ACHN (cell line): Measurements from ENCODE around the gene ZNF155.
"Not testable (repeated sequence)": the region's sequence is repeated elsewhere in the genome, so short reads cannot be mapped to it uniquely, and the experiment has no call there.

Experiments used
- DNase-seq: peaks from one replicate; pipeline ENCODE4 v3.0.0-alpha.2; 2015
- in situ Hi-C: cut with HindIII; loops from 2 replicates; pipeline ENCODE4 v1.10.0; 2017; ENCODE audit warnings: low sequenced_read_pairs, low pct_ligation_motif_present, low pct_unique_long_range_greater_than_20kb

ZNF155 gene

GRCh38 chr19:43983912-43984686, at the start of gene ZNF155:
Gene ZNF155 (plus strand): TSS chr19:43984188. CDS start chr19:43988544, 4,356 bp downstream.
- DNase-seq, result peak; percentile 93
- in situ Hi-C loops, result no loop called here

DNA sequence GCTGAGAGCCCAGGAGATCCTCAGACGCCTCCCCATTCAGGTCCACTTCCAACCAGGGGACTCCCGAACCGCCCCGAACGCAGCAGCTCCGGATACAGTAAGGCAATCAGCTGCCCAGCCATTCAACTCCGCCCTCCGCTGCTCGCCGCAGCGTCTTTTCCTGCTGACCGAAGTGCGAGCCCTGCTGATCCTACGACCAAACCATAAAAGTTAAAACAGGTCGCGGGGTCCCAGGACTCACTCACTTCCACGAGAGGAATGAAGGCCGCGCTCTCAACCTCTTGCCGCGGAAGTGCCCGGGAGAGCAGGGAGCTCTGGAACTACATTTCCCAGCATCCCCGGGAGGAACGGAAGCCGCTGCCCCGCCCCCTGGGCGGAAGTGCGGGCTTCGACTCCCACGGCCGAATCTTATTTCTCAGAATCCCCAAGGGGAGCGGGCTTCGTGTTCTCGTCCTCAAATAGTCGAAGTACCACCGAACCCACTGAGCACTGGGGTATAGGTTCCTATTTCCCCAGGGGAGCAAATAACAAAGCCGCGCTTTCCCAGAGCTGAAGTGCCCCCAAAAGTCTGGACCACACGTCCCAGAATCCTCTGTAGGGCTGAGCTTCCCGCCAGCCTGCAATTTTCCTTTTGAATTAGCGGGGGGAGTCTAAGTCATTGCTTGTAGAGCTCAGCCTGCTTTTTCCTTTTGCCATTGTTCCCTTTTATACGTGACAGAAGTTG, 48.8 kb upstream of the ZNF155 start, which contains the start of gene ZNF45:
Gene ZNF45, minus strand, starts transcription at position 298 of the 724 bp plus-strand sequence. CDS start 13,097 bp downstream, outside the sequence.
- in situ Hi-C loops, result no loop called here
- DNase-seq, result peak; percentile 87

- in situ Hi-C loops, result no loop called here
- DNase-seq, result no peak
Measured at GRCh38 chr19:43936188-43936587, 47.8 kb upstream of the ZNF155 start.

DNA sequence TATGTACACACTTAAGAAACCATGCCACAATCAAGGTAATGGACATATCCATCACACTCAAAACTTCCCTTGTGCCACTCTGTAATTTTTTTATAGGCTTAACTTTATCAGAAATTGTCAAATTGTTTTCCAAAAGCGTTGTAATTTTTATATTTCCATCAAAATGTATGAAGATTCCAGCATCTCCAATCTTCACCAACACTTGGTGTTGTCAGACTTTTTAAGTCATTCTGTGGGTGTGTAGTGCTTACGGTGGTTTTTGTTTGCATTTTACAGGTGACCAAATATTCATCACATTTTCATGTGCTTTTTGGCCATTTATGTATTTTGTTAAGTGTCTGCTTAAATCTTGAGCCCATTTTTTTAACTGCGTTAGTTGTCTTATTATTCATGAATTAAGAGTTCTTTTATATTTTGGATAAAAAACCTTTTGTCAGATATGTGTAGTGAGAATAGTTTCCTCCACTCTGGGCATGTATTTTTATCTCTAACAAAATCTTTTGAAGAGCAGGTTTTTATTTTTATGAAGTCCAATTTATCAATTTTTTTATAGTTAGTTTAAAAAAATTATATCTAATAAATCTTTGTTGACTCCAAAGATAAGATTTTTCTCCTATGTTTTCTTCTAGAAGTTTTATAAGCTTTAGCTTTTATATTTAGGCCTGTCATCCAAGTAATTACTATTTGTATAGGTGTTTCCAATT, 44.3 kb upstream of the ZNF155 start:
- in situ Hi-C loops, result no loop called here
- DNase-seq, result no peak

DNA sequence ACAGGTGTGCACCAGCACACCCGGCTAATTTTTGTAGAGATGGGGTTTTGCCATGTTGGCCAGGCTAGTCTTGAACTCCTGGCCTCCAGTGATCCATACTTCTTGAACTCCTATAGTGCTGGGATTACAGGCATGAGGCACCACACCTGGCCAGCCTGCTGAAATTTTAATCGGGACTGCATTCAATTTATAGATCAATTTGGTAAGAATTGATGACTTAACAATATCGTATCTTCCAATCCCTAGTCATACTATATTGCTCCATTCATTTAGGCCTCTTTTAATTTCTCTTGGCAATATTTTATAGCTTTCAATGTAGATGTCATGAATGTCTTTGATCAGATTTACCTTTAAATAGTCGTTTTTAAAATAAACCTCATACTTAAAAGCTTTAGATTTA, 43.3 kb upstream of the ZNF155 start:
- in situ Hi-C loops, result no loop called here
- DNase-seq, result no peak

DNA sequence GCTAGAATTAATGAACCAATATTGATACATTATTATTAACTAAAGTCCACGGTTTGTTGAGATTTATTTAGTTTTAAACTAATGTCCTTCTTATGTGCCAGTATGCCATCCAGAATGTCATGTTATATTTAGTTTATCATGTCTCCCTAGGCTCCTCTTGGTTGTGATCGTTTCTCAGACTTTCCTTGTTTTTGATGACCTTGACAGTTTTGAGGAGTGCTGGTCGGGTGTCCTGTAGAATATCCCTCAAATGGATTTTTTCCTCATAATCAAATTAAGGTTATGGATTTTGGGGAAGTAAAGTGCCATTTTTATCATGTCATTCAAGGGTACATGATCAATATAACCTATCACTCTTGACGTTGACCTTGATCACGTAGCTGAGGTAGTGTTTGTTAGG, 42.8 kb upstream of the ZNF155 start:
- in situ Hi-C loops, result no loop called here
- no peak for DNase-seq

DNA sequence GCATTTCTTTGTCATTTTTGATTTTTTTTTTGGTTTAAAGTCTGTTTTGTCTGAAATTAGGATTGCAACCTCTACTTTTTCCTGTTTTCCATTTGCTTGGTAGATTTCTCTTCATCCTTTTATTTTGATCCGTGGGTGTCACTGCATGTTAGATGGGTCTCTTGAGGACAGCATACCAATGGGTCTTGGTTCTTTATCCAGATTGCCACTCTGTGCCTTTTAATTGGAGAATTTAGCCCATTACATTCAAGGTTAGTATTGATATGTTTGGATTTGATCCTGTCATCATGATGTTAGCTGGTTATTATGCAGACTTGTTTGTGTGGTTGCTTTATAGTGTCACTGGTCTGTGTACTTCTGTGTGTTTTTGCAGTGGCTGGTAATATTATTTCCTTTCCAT, 36.6 kb upstream of the ZNF155 start:
- in situ Hi-C loops, DNase-seq: not testable (repeated sequence)

DNA sequence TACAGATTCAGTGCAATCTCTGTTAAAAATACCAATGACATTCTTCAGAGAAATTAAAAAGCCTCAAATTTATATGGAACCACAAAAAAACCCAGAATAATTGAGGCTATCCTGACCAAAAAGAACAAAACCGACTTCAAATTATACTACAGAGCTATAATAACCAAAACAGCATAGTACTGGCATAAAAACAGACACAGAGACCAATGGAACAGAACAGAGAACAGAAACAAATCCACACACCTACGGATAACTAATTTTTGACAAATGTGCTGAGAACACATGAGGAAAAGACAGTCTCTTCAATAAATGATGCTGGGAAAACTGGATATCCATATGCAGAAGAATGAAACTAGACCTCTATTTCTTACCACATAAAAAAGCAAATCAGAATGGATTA, 34.2 kb upstream of the ZNF155 start:
- in situ Hi-C loops, DNase-seq: not testable (repeated sequence)

DNA sequence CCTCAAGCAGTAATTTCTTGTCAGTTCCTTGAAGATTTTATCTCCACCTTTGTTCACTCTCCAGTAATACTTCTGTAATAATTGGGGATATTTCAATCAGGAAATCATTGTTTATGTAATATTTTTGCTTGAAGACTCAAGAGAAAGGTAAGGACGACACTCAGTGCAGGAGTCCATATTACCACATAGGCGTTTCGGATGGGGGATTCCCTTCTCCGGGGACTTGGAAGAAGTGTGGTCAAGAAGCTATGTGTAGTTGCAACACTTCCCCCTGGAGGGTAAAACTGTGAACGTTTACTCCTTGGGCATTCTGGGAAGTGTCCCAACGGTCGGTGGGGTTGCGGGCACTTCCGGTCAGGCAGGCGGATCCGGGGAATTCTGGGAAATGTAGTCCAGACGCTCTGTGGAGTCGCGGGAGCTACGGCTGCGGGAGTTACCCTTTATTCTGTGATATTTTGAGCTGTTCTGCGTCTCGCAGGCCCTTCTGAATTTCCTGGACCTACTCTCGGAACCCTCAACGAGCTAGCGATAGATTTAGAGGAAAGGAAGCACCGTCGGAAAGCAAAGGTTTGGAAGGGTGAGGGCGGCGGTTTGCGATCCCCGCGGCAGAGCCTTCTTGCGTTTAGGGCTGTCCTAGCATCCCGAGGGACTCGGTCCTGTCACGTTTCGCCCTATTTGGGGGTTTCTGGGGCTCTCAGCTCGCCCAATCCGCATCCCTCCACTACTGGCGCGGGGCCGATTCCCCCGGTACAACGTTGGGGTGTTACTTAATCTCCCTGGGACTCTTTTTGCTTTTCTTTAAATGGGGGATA, 32.9 kb upstream of the ZNF155 start, which contains the start of gene ZNF221:
Gene ZNF221, plus strand, starts transcription at position 395 of the 812 bp plus-strand sequence. CDS start 11,499 bp downstream, outside the sequence.
- in situ Hi-C loops, result no loop called here
- peak; percentile 94 for DNase-seq

GRCh38 chr19:43956827-43957226, 27.2 kb upstream of the ZNF155 start:
- DNase-seq, result no peak
- in situ Hi-C loops, result no loop called here

DNA sequence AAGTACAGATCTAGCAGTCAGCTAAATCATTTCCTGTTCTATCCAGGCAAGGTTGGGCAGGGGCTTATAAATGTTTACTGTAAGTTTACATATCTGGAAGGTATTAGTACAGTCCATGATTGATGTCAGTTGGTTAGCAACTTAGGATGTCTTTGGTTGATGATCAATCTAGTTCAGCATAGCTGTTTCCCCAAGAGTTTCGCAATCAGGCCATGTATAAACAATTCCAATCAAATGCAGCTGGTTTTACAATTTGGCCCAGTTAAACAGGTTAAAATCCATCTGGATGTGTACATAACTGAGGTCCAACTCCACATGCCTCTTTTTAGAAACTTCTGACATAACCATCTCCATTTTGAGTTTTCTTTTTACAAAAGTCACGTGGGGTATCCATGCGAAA, 26.1 kb upstream of the ZNF155 start:
- DNase-seq, result no peak
- in situ Hi-C loops, result no loop called here

GRCh38 chr19:43960411-43960810, 23.6 kb upstream of the ZNF155 start:
- no peak for DNase-seq
- in situ Hi-C loops, result no loop called here

DNA sequence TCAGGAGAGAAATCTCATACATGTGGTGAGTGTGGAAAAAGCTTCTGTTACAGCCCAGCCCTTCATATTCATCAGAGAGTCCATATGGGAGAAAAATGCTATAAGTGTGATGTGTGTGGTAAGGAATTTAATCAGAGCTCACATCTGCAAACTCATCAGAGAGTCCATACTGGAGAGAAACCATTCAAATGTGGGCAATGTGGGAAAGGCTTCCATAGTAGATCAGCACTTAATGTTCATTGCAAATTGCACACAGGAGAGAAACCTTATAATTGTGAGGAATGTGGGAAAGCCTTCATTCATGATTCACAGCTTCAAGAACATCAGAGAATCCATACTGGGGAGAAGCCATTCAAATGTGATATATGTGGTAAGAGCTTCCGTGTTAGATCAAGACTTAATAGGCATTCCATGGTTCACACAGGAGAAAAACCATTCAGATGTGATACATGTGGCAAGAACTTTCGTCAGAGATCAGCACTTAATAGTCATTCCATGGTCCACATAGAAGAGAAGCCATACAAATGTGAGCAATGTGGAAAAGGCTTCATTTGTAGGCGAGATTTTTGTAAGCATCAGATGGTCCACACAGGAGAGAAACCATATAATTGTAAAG, 17.8 kb upstream of the ZNF155 start:
- in situ Hi-C loops, result no loop called here
- no peak for DNase-seq

DNA sequence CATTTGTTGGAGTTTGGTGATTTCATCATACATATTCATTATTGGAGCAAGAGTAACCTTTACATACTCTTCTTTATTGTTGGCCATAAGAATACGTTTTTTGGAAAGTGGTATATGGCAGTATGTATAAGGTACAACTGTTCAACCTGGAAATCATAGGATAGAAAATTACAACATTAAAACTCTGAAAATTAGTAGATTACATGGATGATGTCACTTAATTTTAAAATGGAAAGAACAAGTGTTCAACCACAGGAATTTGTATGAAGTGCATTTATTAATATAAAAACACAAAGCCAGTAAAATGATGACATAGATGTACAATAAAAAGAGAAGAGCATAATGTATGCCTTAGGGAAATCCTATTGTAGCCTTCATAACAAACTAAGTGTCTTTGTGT, 7.3 kb upstream of the ZNF155 start:
- no peak for DNase-seq
- in situ Hi-C loops, result no loop called here

DNA sequence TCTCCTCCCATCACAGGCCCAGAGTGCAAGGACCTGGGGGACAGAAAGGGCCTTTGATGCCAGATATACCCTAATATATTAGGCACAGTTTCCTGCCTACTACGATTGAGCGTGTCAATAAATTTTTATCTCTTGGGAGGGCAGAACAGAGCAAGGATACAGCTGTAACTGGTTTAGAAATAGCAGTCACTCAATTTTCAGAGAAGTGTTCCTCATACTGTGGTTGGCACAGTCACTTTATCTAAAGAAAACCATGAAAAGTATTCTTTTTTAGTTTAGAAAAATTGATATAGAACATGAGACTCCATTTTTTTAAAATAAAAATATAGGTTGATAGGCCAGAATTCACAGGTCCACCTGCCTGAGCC, 460 bp upstream of the ZNF155 start:
- in situ Hi-C loops, result no loop called here
- DNase-seq, result no peak

GRCh38 chr19:43984687-43985000, 656 bp downstream of the ZNF155 start:
- in situ Hi-C loops, result no loop called here

DNA sequence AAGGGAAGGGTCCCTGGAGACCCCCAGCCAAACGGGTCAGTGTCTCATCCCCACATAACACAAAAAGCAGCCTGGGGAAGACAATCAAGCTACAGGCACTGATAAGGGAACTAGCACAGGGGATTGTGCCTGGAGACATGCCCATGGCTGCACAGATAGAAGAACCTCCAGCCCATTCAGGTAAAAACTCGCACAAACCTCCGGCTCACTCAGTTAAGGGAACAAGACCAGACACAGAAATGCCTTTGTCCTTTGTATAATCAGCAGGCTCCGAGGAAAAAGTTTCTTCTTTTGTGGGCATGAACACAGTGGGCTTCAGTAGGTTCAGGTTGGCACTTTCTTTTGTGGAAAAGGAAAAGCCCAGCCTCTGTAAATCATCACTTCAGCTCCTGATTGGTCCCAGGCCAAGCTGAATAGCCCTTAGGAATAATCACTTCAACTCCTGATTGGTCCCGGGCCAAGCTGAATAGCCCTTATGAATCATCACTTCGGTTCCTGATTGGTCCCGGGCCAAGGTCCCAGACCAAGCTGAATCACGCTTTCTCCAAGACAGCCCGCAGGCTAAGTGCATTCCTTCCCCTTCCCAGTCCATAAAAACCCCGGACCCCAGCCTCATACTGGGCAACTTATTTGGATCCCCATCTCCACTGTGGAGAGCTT, 13.8 kb downstream of the ZNF155 start:
- DNase-seq, result no peak

More at GRCh38 chr19:43984687-43985000, 656 bp downstream of the ZNF155 start:
- DNase-seq, result no peak

GRCh38 chr19:44002212-44002565, 18.2 kb downstream of the ZNF155 start:
- in situ Hi-C loops, result no loop called here

More for the DNA sequence above, 13.8 kb downstream of the ZNF155 start:
- in situ Hi-C loops, result no loop called here

More at GRCh38 chr19:44002212-44002565, 18.2 kb downstream of the ZNF155 start:
- DNase-seq, result no peak
